Measurements from ENCODE around the gene TRPM8.

The TRPM8 gene

DNA sequence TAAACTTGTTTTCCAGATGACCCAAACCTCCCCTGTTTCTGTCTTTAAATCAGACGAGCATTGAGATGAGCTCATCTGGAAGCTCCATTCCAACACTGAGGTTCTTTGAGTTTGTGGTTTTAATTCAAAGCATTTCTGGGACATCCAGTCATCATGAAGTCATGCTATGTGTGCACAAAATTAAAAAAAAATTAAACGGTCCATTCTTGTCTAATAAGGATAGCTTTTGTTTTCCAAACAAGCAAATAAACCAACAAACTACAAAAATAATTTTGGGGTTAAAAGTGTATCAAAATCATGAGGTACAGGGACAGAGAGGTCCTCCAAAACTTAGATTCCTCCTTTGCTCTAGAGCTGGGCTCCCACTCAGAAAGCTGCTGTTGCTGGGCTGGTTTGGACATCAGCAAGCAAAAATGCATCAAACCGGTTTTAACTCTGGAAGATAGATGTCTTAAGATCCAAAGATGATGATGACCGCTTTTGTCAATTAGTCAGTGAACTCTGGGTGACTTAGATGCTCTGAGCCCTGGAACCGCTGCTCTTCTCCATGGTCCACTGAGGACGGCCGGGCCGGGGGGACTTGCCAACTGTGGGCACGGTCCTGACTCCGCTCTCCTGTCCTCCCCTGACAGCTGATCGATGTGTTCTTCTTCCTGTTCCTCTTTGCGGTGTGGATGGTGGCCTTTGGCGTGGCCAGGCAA, 65.4 kb downstream of the TRPM8 start:
- TF ChIP-seq, protein P1, sequence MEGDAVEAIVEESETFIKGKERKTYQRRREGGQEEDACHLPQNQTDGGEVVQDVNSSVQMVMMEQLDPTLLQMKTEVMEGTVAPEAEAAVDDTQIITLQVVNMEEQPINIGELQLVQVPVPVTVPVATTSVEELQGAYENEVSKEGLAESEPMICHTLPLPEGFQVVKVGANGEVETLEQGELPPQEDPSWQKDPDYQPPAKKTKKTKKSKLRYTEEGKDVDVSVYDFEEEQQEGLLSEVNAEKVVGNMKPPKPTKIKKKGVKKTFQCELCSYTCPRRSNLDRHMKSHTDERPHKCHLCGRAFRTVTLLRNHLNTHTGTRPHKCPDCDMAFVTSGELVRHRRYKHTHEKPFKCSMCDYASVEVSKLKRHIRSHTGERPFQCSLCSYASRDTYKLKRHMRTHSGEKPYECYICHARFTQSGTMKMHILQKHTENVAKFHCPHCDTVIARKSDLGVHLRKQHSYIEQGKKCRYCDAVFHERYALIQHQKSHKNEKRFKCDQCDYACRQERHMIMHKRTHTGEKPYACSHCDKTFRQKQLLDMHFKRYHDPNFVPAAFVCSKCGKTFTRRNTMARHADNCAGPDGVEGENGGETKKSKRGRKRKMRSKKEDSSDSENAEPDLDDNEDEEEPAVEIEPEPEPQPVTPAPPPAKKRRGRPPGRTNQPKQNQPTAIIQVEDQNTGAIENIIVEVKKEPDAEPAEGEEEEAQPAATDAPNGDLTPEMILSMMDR (conservative IDR thresholded peaks at IDR 0.05; ENCODE audit: low read depth) = no peak
- peak overlapping the region; percentile 75 for H3K27ac ChIP-seq
- peak; percentile 78 for DNase-seq (ENCODE audit: low spot score)
- ChIA-PET POLR2A (ENCODE audit: low non-redundant PET) (interaction anchor here (0.6 kb wide), 1 partner anchor 427 kb away, joined by 3 read pairs; no protein-coding TSS in a partner anchor), CTCF (interaction anchor here (1.1 kb wide), 1 partner anchor 562 kb away, joined by 3 read pairs; no protein-coding TSS in a partner anchor)

DNA sequence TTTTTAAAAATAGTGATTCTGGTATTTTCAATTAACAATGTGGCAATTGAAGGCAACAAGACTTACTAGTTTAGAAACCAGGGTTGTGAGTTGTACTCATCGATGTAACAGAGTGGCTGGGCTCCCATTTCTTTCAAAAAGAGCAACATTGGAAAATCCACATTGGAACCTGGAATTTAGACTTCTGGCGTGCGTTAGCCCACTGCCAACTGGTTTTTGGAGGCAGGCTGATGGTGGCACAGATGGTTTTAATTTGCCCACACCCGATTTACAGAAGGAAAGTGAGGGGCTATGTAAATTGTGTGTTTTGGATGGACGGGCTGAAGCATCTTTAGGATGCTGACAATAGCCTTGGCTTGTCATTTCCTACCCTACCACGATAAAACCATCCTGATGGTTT, 66.3 kb downstream of the TRPM8 start:
- TF ChIP-seq, protein P1 (conservative IDR thresholded peaks at IDR 0.05; ENCODE audit: low read depth) = no peak
- ChIA-PET CTCF (no interaction called here), POLR2A (ENCODE audit: low non-redundant PET) (no interaction called here)
- DNase-seq (ENCODE audit: low spot score) = no peak
- peak overlapping the region; percentile 75; the same call in 1 of the 2 replicates for H3K27ac ChIP-seq

DNA sequence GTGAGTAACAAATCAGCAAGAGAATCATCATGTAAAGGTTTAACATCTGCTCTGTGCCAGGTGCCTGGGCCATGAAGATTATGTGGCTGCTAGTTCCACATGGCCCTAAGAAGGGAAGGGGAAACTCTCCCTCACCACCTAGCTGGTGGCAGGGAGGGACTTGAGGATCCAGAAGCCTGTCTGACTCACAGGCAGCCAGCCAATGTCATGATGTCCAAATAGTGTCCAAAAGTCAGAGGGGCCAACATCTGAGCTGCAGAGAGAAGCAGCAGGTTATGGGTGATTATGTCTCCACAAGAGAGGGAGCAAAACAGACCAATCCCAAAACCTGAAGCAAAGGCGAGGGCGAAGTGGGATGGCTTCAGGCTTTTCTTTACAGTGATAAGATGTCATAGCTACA, 71.4 kb downstream of the TRPM8 start:
- H3K27ac ChIP-seq = no peak overlapping the region
- TF ChIP-seq, protein P1 (conservative IDR thresholded peaks at IDR 0.05; ENCODE audit: low read depth) = no peak
- ChIA-PET CTCF (interaction anchor here (0.6 kb wide), 1 partner anchor 683 kb away, joined by 3 read pairs; no protein-coding TSS in a partner anchor), POLR2A (ENCODE audit: low non-redundant PET) (no interaction called here)
- no peak for DNase-seq (ENCODE audit: low spot score)

DNA sequence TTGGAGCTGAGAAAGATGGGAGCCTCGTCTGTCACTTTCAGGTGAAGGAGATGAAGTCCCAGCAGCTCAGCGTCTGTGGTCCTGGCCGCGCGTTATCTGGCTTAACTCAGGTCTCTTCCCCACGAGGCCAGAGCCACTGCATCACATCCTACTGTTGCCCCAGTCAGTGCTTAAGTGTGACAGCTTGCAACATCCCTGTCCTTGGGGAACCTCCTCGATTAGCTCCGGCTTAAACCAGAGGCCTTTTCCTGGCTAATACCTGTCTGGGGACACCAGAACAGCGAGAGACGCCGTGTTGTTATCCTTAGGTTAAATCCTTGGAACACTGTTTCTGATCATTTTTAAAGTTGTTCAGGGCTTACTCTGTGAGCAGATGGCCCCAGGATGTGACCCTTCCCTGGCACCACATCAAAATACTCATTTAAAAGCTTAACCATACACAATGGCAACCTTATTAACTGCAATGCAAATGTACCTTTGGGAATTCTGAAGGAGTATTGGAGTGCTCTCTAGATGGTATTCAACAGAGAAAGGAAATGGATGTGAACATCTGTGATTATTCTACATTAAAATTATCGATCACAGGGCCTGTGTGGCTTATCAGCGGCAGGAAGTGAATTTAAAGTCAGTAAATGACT, 72.2 kb downstream of the TRPM8 start:
- TF ChIP-seq, protein P1 (conservative IDR thresholded peaks at IDR 0.05; ENCODE audit: low read depth) = no peak
- no peak overlapping the region for H3K27ac ChIP-seq
- CTCF ChIA-PET = interaction anchor here (0.6 kb wide), 1 partner anchor 682 kb away, joined by 3 read pairs; no protein-coding TSS in a partner anchor
- POLR2A ChIA-PET (ENCODE audit: low non-redundant PET) = no interaction called here
- DNase-seq (ENCODE audit: low spot score) = no peak

- no peak for DNase-seq (ENCODE audit: low spot score)
- ChIA-PET CTCF (no interaction called here), POLR2A (ENCODE audit: low non-redundant PET) (no interaction called here)
- no peak overlapping the region for H3K27ac ChIP-seq
- TF ChIP-seq, protein P1 (conservative IDR thresholded peaks at IDR 0.05; ENCODE audit: low read depth) = no peak
Measured at GRCh38 chr2:233990261-233990798, 73.2 kb downstream of the TRPM8 start.

DNA sequence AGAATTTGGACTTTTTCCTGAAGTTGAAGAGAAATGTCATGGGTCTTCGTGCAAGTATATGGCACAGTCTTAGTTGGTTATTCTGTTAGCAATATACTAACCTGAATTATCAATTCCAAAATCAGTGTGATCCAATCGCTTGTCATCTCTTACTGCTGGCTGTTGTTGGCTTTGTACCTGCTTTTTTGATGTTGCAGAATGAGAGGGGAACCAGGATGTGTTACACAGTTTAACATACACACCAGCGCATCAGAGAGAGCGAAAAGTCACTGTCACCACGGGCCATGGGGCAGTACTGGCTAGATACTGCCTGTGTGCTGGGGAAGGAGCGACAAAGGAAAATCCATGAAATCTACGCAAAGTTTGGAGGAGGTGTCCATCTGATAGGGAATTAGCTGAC, 74.0 kb downstream of the TRPM8 start:
- TF ChIP-seq, protein P1 (conservative IDR thresholded peaks at IDR 0.05; ENCODE audit: low read depth) = no peak
- CTCF ChIA-PET = interaction anchor here (0.6 kb wide), 2 partner anchors 8 to 80 kb away, joined by 3 to 5 read pairs; no protein-coding TSS in a partner anchor
- POLR2A ChIA-PET (ENCODE audit: low non-redundant PET) = no interaction called here
- DNase-seq (ENCODE audit: low spot score) = no peak
- no peak overlapping the region for H3K27ac ChIP-seq
